ENCODE data around the gene CPVL.

DNA sequence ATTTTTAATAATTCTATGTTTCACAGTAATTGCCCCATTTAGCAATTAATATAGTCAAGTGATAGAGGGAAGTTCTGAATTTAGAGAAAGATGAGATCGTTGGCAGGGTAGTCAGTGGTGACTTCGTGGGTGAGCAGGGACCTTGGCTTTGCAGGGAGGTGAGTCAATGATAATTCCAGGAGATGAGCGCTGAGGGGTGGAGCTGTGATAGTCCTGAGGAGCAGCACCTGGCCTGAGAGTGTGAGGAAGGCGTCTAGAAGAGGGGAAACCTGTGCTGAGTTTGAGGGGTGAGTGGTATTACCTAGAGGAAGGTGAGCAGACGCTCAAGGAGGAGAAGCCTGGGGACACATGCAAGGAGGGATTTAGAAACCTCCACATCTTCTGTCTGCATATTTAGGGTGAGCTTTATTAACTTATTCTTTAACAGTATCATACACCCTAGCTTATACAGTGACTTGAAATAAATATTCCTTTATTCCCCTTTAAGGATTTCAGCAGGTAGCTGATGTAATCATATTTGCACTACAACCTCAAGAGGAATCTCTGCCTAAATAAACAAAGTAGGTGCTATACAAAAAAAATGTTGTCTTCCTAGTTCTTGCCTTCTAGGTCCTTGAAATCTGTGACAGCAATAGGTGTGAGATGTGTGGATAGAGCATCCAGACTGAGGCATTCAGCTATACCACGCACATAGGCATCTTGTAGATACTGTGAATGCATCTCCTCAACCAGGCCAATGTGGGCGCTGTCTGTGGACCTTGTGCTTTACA, 186.1 kb downstream of the CPVL start:
- TF ChIP-seq, protein P1, sequence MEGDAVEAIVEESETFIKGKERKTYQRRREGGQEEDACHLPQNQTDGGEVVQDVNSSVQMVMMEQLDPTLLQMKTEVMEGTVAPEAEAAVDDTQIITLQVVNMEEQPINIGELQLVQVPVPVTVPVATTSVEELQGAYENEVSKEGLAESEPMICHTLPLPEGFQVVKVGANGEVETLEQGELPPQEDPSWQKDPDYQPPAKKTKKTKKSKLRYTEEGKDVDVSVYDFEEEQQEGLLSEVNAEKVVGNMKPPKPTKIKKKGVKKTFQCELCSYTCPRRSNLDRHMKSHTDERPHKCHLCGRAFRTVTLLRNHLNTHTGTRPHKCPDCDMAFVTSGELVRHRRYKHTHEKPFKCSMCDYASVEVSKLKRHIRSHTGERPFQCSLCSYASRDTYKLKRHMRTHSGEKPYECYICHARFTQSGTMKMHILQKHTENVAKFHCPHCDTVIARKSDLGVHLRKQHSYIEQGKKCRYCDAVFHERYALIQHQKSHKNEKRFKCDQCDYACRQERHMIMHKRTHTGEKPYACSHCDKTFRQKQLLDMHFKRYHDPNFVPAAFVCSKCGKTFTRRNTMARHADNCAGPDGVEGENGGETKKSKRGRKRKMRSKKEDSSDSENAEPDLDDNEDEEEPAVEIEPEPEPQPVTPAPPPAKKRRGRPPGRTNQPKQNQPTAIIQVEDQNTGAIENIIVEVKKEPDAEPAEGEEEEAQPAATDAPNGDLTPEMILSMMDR (IDR thresholded peaks at IDR 0.05): no peak
- TF ChIP-seq ZFX (IDR thresholded peaks at IDR 0.05; ENCODE audit: borderline replicate concordance): no peak
